Central memory CD8-positive, alpha-beta T cell (primary cell): ENCODE measurements around the gene SNAPC3.
"Not testable (repeated sequence)": the region's sequence is repeated elsewhere in the genome, so short reads cannot be mapped to it uniquely, and the experiment has no call there.

Source experiments
- ATAC-seq: fragments of 150-1000 bp; cut with Tn5 transposase; replicated peaks from 2 replicates; pipeline ENCODE4 v1.10.0; 2022; ENCODE audit warnings: mild to moderate bottlenecking, moderate FRiP score, moderate number of reproducible peaks; ENCODE audit not compliant: poor library complexity, severe bottlenecking; ENCODE audit errors: extremely low read depth
- DNase-seq, 2 donors: peaks; one replicate each; pipeline ENCODE4 v3.0.0; 2021; ENCODE audit warnings: low spot score in 2 of 2
- H3K27ac Mint-ChIP-seq: one replicate; pipeline ENCODE4 v1.8.0; 2022; ENCODE audit warnings: low read depth, mild to moderate bottlenecking, moderate library complexity, mixed read lengths
- H3K27me3 Mint-ChIP-seq: one replicate; pipeline ENCODE4 v1.8.0; 2022; ENCODE audit warnings: mixed read lengths
- H3K36me3 Mint-ChIP-seq: one replicate; pipeline ENCODE4 v1.8.0; 2022; ENCODE audit warnings: mild to moderate bottlenecking, moderate library complexity, mixed read lengths; ENCODE audit not compliant: insufficient read depth
- H3K4me1 Mint-ChIP-seq: one replicate; pipeline ENCODE4 v1.8.0; 2022; ENCODE audit warnings: mixed read lengths
- H3K4me3 Mint-ChIP-seq: one replicate; pipeline ENCODE4 v1.8.0; 2022; ENCODE audit warnings: mild to moderate bottlenecking, moderate library complexity, mixed read lengths
- H3K9me3 Mint-ChIP-seq: one replicate; pipeline ENCODE4 v1.8.0; 2022; ENCODE audit warnings: mixed read lengths

Gene SNAPC3

GRCh38 chr9:15422372-15423230, at the start of gene SNAPC3:
TSS of gene SNAPC3 (plus strand) at chr9:15422876. CDS start at chr9:15422880, 4 bp downstream.
- peak within 1 kb of the TSS; percentile 70 for H3K27ac Mint-ChIP-seq
- H3K36me3 Mint-ChIP-seq, result peaks cover 30% of the 10 kb centered on the region
- DNase-seq (peak; percentile 84 to 86), ATAC-seq (peak; percentile 98)
- H3K27me3 Mint-ChIP-seq, result no peaks in the 10 kb centered on the region
- no peaks in the 10 kb centered on the region for H3K9me3 Mint-ChIP-seq
- peak within 1 kb of the TSS; percentile 92 for H3K4me3 Mint-ChIP-seq
- peaks cover 27% of the 10 kb centered on the region for H3K4me1 Mint-ChIP-seq

- ATAC-seq (no peak), DNase-seq (no peak)
- no peaks in the 10 kb centered on the region for H3K4me1 Mint-ChIP-seq
- peak overlapping the region; percentile 58 for H3K27ac Mint-ChIP-seq
- H3K36me3 Mint-ChIP-seq, result no peaks in the 10 kb centered on the region
- no peak overlapping the region for H3K4me3 Mint-ChIP-seq
- H3K27me3 Mint-ChIP-seq, result peaks cover 32% of the 10 kb centered on the region
- no peaks in the 10 kb centered on the region for H3K9me3 Mint-ChIP-seq
These were observed 48.8 kb upstream of the SNAPC3 start for GRCh38 chr9:15373881-15374280.

DNA sequence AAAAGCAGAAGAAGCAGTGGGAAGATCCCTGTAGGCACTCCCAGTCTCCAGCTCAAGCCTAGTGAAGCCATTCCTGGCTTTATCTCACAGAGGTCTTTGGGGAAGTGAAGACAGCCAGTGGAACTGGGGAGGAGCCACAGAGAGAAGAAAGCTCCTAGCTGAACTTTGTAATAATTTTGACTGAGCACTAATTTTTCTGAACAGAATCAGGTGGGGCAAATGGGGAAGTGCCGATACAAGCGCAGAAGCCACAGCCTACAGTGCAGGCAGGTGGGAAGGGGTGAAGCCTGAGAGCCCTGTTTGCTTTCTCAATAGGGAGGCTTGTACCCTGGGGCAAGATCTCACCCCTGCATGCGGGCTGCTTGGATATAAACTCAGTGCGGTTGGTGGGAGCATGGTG, 48.4 kb upstream of the SNAPC3 start:
- Mint-ChIP-seq H3K4me1 (no peaks in the 10 kb centered on the region), H3K27me3 (peaks cover 36% of the 10 kb centered on the region), H3K4me3 (no peak overlapping the region), H3K9me3 (no peaks in the 10 kb centered on the region), H3K36me3 (no peaks in the 10 kb centered on the region), H3K27ac (no peak overlapping the region)
- DNase-seq, result no peak
- ATAC-seq, result no peak

DNA sequence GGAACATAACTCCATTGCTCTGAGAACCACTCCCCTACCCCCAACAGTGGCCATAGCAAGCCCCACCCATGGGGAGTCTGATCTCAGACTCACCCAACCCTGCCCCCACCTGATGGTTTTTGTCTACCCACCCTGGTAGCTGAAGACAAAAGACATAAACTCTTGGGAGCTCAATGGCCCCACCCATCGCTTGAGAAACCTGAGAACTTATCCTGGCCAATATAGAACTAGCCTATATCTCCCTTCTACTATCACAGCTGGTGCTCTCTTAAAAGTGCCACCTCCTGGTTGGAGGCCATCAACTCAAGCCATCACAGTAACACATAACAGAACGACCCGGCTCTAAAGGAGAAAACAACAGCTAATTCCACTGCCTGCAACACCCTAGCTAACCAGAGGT, 47.9 kb upstream of the SNAPC3 start:
- Mint-ChIP-seq H3K27ac (no peak overlapping the region), H3K9me3 (no peaks in the 10 kb centered on the region), H3K27me3 (peaks cover 41% of the 10 kb centered on the region), H3K36me3 (no peaks in the 10 kb centered on the region), H3K4me3 (no peak overlapping the region), H3K4me1 (no peaks in the 10 kb centered on the region)
- ATAC-seq (no peak), DNase-seq (no peak)

GRCh38 chr9:15377625-15378540, 44.8 kb upstream of the SNAPC3 start:
- Mint-ChIP-seq H3K27me3 (peaks cover 53% of the 10 kb centered on the region), H3K4me3 (no peak overlapping the region), H3K27ac (no peak overlapping the region), H3K36me3 (no peaks in the 10 kb centered on the region), H3K4me1 (no peaks in the 10 kb centered on the region), H3K9me3 (no peaks in the 10 kb centered on the region)
- no peak for DNase-seq
- no peak for ATAC-seq

DNA sequence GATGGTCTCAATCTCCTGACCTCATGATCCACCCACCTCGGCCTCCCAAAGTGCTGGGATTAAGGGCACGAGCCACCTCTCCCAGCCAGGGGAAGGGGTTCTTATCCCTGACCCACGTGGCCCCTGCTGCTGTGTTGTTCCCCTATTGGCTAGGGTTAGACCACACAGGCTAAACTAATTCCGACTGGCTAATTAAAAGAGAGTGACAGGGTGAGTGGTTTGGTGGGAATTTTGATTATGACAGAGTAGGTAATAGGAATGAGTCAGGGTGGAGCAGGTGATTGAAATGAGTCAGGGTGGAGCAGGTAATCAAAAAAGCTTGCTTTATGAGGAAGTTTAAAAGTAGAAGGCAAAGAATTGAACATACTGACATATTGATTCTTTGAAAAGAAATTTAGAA, 43.4 kb upstream of the SNAPC3 start:
- not testable (repeated sequence) for H3K4me3 Mint-ChIP-seq, H3K9me3 Mint-ChIP-seq, H3K4me1 Mint-ChIP-seq, H3K36me3 Mint-ChIP-seq, H3K27ac Mint-ChIP-seq, DNase-seq, ATAC-seq
- H3K27me3 Mint-ChIP-seq, result peaks cover 44% of the 10 kb centered on the region

DNA sequence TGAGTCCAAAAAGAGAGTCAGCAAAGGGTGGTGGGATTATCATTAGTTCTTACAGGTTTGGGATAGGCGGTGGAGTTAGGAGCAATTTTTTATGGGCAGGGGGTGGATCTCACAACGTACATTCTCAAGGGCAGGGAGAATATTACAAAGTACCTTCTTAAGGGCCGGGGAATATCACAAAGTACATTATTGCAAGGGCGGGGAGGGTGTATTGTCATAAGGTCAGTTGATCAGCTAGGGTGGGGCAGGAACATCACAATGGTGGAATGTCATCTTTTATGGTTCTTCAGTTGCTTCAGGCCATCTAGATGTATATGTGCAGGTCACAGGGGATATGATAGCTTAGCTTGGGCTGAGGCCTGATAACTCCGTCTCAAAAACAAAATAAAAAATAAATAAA, 42.8 kb upstream of the SNAPC3 start:
- not testable (repeated sequence) for H3K4me1 Mint-ChIP-seq, H3K27ac Mint-ChIP-seq, H3K9me3 Mint-ChIP-seq, ATAC-seq, H3K4me3 Mint-ChIP-seq, H3K36me3 Mint-ChIP-seq, DNase-seq
- H3K27me3 Mint-ChIP-seq, result peaks cover 40% of the 10 kb centered on the region

DNA sequence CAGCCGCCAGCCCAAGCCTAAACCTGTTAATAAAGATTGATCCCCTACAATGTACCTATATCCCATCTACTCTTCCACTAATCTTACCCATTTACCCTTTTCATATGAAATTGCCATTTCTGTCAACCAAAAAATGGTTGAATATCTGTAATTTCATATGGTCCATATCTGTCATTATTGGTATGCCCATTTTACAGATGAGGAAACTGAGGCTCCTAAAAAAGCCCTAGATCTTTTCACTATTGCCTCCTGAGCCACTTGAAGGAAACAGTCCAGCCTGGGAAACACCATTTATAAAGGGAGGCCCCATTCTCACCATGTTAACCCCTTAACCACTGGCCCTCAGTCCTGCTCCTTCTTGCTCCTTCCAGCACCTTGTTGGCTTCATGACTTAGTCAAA, 41.2 kb upstream of the SNAPC3 start:
- no peak for DNase-seq
- Mint-ChIP-seq H3K9me3 (no peaks in the 10 kb centered on the region), H3K27ac (no peak overlapping the region), H3K4me3 (no peak overlapping the region), H3K36me3 (no peaks in the 10 kb centered on the region), H3K4me1 (no peaks in the 10 kb centered on the region), H3K27me3 (peaks cover 40% of the 10 kb centered on the region)
- no peak for ATAC-seq

- DNase-seq (no peak), ATAC-seq (no peak)
- Mint-ChIP-seq H3K9me3 (no peaks in the 10 kb centered on the region), H3K36me3 (no peaks in the 10 kb centered on the region), H3K27me3 (peaks cover 11% of the 10 kb centered on the region), H3K4me3 (no peak overlapping the region), H3K4me1 (no peaks in the 10 kb centered on the region), H3K27ac (no peak overlapping the region)
These were observed 36.2 kb upstream of the SNAPC3 start for GRCh38 chr9:15386465-15386864.

DNA sequence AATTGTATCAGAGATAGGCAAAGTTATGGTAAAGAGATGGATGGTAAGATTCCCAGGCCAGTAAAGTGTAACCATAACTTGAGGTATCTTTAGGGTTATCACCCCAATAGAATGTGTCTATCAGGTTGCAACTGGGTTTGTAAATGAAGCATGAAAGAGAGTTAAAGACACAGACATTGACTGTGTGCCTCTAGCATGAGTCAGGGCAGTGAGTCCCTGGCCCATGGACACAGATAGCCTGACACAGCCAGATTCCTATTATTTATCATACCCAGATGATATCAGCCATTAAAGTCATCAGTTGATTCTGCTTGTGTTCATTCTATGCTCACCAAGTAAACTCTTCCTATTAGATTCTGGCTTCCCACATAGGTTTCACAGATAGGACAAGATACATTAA, 33.5 kb upstream of the SNAPC3 start:
- H3K4me3 Mint-ChIP-seq, result no peak overlapping the region
- H3K27me3 Mint-ChIP-seq, result no peaks in the 10 kb centered on the region
- no peak for ATAC-seq
- H3K27ac Mint-ChIP-seq, result no peak overlapping the region
- H3K36me3 Mint-ChIP-seq, result no peaks in the 10 kb centered on the region
- no peaks in the 10 kb centered on the region for H3K4me1 Mint-ChIP-seq
- DNase-seq, result no peak
- no peaks in the 10 kb centered on the region for H3K9me3 Mint-ChIP-seq

- H3K27me3 Mint-ChIP-seq, result no peaks in the 10 kb centered on the region
- no peaks in the 10 kb centered on the region for H3K9me3 Mint-ChIP-seq
- no peaks in the 10 kb centered on the region for H3K36me3 Mint-ChIP-seq
- H3K4me1 Mint-ChIP-seq, result no peaks in the 10 kb centered on the region
- no peak for DNase-seq
- no peak overlapping the region for H3K27ac Mint-ChIP-seq
- no peak overlapping the region for H3K4me3 Mint-ChIP-seq
- ATAC-seq, result no peak
These were observed 33.0 kb upstream of the SNAPC3 start for GRCh38 chr9:15389631-15390030.

GRCh38 chr9:15390201-15390600, 32.5 kb upstream of the SNAPC3 start:
- H3K4me1 Mint-ChIP-seq, result no peaks in the 10 kb centered on the region

DNA sequence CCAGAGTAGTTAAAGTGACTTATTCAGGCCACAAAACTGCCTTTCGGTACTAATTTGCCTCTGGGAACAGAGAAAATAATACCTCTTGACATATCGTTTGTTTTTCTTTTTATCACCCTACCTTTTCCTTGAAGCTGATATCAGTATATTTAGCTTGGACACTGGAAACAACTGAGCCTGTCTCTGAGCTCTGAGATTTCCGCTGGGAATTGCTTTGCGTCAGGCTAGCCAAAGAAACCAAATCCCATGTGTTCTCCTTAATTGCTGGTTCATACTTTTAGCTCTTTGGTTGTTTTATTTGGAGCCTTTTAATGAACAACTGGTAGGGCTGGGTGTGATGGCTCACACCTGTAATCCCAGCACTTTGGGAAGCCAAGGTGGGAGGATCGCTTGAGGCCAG, 30.3 kb upstream of the SNAPC3 start:
- Mint-ChIP-seq H3K36me3 (no peaks in the 10 kb centered on the region), H3K4me3 (no peak overlapping the region), H3K27me3 (no peaks in the 10 kb centered on the region), H3K9me3 (no peaks in the 10 kb centered on the region), H3K27ac (no peak overlapping the region), H3K4me1 (no peaks in the 10 kb centered on the region)
- ATAC-seq (no peak), DNase-seq (no peak)

More at GRCh38 chr9:15390201-15390600, 32.5 kb upstream of the SNAPC3 start:
- Mint-ChIP-seq H3K27ac (no peak overlapping the region), H3K9me3 (no peaks in the 10 kb centered on the region), H3K36me3 (no peaks in the 10 kb centered on the region), H3K27me3 (no peaks in the 10 kb centered on the region), H3K4me3 (no peak overlapping the region)
- DNase-seq (no peak), ATAC-seq (no peak)
